HepG2 (cell line): ENCODE data around the gene SPAAR. TPM values are rescaled to one million over a fixed set of nuclear protein-coding genes. Genes with fewer than 3 reads are reported as not detected.

Experiments
- ATRX ChIP-seq: sonication (generic); formaldehyde crosslinking; IDR thresholded peaks from 2 replicates; pipeline ENCODE4 v1.4.0; 2020; ENCODE audit warnings: missing genetic modification reagents, borderline replicate concordance
- DNMT1 ChIP-seq: sonication (generic); formaldehyde crosslinking; IDR thresholded peaks from 2 replicates; pipeline ENCODE4 v1.5.1; 2020; ENCODE audit warnings: mild to moderate bottlenecking, missing genetic modification reagents
- HDAC2 ChIP-seq: sonication (generic); formaldehyde crosslinking; IDR thresholded peaks from 2 replicates; pipeline ENCODE4 v1.4.0; 2020; ENCODE audit warnings: missing genetic modification reagents
- HNRNPK ChIP-seq: fragments of 200-400 bp; formaldehyde crosslinking; IDR thresholded peaks from 2 replicates; pipeline ENCODE4 v1.6.1; 2018; ENCODE audit warnings: low read length, low read depth, moderate library complexity, mild to moderate bottlenecking; ENCODE audit not compliant: poor library complexity, severe bottlenecking
- HNRNPL ChIP-seq: fragments of 200-400 bp; formaldehyde crosslinking; IDR thresholded peaks from 2 replicates; pipeline ENCODE4 v1.6.1; 2017; ENCODE audit warnings: mild to moderate bottlenecking, low read depth, low read length
- MBNL3 ChIP-seq: fragments of 250-450 bp; sonication (Bioruptor Pico); conservative IDR thresholded peaks from 2 replicates; pipeline ENCODE4 v1.8.0; 2022; ENCODE audit warnings: mild to moderate bottlenecking, inconsistent platforms
- MLLT10 ChIP-seq: sonication (generic); formaldehyde crosslinking; IDR thresholded peaks from 2 replicates; pipeline ENCODE4 v1.4.0; 2020; ENCODE audit warnings: missing genetic modification reagents
- RERE ChIP-seq: IDR thresholded peaks from 2 replicates; pipeline ENCODE4 v1.6.1; 2016; ENCODE audit warnings: low read depth, missing genetic modification reagents, missing compliant biosample characterization
- U2AF1 ChIP-seq: fragments of 200-400 bp; formaldehyde crosslinking; optimal IDR thresholded peaks from 2 replicates; pipeline ENCODE3; 2017; ENCODE audit warnings: mild to moderate bottlenecking, low read depth, low read length
- YY1 ChIP-seq: IDR thresholded peaks from 2 replicates; pipeline ENCODE4 v1.6.1; 2011; ENCODE audit warnings: low read length, low read depth, moderate library complexity, mild to moderate bottlenecking; ENCODE audit not compliant: insufficient read depth, insufficient replicate concordance
- ZEB1 ChIP-seq: IDR thresholded peaks from 2 replicates; pipeline ENCODE4 v1.6.1; 2012; ENCODE audit warnings: mild to moderate bottlenecking, low read depth, inconsistent platforms; ENCODE audit not compliant: insufficient replicate concordance
- ZNF460 ChIP-seq: sonication (generic); formaldehyde crosslinking; IDR thresholded peaks from 2 replicates; pipeline ENCODE4 v1.5.1; 2020; ENCODE audit warnings: missing genetic modification reagents, mild to moderate bottlenecking, borderline replicate concordance
- ZNF674 ChIP-seq: sonication (generic); formaldehyde crosslinking; IDR thresholded peaks from 2 replicates; pipeline ENCODE4 v1.5.0; 2020; ENCODE audit warnings: low read depth, mild to moderate bottlenecking, missing genetic modification reagents
- polyA plus RNA-seq, 8 experiments: library from polyadenylated mRNA; depleted of rRNA in 3 of 8; stranded (reverse) in 7 of 8; unstranded in 1 of 8; fragments of >200 nt; fragmentation: Illumina TruSeq in 4 of 8; extraction: Trizol in 4 of 8; gene quantifications; 2 replicates each; pipeline versions ENCODE4 v1.2.1 to v1.2.3, GENCODE V29; 2011 to 2016; ENCODE audit warnings: low read depth in 4 of 8, missing spikeins in 1 of 8, mixed read lengths in 1 of 8; ENCODE audit not compliant: insufficient read depth in 1 of 8
- total RNA-seq, 5 experiments: library from RNA; depleted of rRNA; stranded (reverse); fragments of >200 nt; fragmentation: Illumina TruSeq; extraction: Trizol; gene quantifications; 2 replicates each; pipeline ENCODE4 v1.2.3, GENCODE V29; 2016; ENCODE audit warnings: low read depth in 1 of 5
- TF ChIP-seq, protein P1 (sequence below): sonication (generic); formaldehyde crosslinking; IDR thresholded peaks from 2 replicates; pipeline ENCODE4 v1.5.1; 2020; ENCODE audit warnings: mild to moderate bottlenecking, moderate library complexity, missing genetic modification reagents
- TF ChIP-seq, protein P2 (sequence below): sonication (generic); formaldehyde crosslinking; IDR thresholded peaks from 2 replicates; pipeline ENCODE4 v1.5.0; 2020; ENCODE audit warnings: missing genetic modification reagents
- TF ChIP-seq, protein P3 (sequence below): fragments of 450-650 bp; IDR thresholded peaks from 2 replicates; pipeline ENCODE4 v1.6.1; 2016
- TF ChIP-seq, protein P4 (sequence below): sonication (generic); formaldehyde crosslinking; IDR thresholded peaks from 2 replicates; pipeline ENCODE4 v1.8.0; 2022; ENCODE audit warnings: missing genetic modification reagents, mild to moderate bottlenecking, inconsistent platforms, borderline replicate concordance

The SPAAR gene
- total and polyA plus RNA-seq, 2 of the 13 experiments (the other 11 are each of a cell fraction or from before 2014, with no cell fraction given): 0.07 TPM; not detected in 1

DNA sequence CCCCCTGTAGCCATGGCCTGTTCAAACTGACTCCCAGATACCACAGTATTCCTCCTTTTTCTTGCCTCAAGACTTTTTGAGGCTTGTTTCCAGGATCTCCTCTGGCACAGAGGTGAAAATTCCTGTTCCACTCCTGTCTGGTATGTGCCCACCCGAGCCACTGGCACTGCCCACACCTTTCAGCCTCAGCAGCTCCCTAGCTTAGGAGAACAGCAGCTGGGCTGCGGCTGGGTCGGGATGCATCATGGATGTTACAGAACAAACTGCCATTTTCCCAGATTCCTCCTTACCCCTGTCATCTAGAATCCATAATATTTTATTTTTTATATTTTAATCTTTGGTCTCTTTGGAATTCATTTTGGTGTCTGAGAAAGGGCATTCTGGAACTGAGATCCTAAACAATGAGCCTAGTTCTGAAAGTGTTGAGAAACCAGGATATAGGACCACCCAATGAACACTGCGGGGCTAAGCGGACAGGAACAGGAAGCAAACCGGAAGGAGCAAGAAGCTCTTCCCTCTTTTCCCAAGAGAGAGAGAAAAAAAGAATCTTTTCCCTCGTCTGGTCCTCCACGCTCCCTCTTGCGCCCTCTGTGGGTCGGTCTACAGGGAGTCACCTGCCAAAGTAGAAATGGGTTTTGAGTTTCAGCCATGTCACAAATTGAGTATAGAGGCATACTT is 36.2 kb downstream of the SPAAR start (continued):
- no peak for TF ChIP-seq RERE
- no peak for TF ChIP-seq ZEB1
- no peak for TF ChIP-seq HDAC2 (CRISPR knock-in tag)
- TF ChIP-seq, protein P1, sequence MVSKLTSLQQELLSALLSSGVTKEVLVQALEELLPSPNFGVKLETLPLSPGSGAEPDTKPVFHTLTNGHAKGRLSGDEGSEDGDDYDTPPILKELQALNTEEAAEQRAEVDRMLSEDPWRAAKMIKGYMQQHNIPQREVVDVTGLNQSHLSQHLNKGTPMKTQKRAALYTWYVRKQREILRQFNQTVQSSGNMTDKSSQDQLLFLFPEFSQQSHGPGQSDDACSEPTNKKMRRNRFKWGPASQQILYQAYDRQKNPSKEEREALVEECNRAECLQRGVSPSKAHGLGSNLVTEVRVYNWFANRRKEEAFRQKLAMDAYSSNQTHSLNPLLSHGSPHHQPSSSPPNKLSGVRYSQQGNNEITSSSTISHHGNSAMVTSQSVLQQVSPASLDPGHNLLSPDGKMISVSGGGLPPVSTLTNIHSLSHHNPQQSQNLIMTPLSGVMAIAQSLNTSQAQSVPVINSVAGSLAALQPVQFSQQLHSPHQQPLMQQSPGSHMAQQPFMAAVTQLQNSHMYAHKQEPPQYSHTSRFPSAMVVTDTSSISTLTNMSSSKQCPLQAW (CRISPR knock-in tag): no peak
- no peak for TF ChIP-seq ATRX (CRISPR knock-in tag)
- TF ChIP-seq HNRNPL: no peak
- TF ChIP-seq DNMT1 (CRISPR knock-in tag): no peak
- TF ChIP-seq, protein P2, sequence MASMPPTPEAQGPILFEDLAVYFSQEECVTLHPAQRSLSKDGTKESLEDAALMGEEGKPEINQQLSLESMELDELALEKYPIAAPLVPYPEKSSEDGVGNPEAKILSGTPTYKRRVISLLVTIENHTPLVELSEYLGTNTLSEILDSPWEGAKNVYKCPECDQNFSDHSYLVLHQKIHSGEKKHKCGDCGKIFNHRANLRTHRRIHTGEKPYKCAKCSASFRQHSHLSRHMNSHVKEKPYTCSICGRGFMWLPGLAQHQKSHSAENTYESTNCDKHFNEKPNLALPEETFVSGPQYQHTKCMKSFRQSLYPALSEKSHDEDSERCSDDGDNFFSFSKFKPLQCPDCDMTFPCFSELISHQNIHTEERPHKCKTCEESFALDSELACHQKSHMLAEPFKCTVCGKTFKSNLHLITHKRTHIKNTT (CRISPR knock-in tag): no peak
- TF ChIP-seq ZNF460 (CRISPR knock-in tag): no peak
- no peak for TF ChIP-seq YY1
- TF ChIP-seq MBNL3: no peak
- no peak for TF ChIP-seq U2AF1
- TF ChIP-seq, protein P3, sequence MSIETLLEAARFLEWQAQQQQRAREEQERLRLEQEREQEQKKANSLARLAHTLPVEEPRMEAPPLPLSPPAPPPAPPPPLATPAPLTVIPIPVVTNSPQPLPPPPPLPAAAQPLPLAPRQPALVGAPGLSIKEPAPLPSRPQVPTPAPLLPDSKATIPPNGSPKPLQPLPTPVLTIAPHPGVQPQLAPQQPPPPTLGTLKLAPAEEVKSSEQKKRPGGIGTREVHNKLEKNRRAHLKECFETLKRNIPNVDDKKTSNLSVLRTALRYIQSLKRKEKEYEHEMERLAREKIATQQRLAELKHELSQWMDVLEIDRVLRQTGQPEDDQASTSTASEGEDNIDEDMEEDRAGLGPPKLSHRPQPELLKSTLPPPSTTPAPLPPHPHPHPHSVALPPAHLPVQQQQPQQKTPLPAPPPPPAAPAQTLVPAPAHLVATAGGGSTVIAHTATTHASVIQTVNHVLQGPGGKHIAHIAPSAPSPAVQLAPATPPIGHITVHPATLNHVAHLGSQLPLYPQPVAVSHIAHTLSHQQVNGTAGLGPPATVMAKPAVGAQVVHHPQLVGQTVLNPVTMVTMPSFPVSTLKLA: no peak
- no peak for TF ChIP-seq HNRNPK
- TF ChIP-seq, protein P4, sequence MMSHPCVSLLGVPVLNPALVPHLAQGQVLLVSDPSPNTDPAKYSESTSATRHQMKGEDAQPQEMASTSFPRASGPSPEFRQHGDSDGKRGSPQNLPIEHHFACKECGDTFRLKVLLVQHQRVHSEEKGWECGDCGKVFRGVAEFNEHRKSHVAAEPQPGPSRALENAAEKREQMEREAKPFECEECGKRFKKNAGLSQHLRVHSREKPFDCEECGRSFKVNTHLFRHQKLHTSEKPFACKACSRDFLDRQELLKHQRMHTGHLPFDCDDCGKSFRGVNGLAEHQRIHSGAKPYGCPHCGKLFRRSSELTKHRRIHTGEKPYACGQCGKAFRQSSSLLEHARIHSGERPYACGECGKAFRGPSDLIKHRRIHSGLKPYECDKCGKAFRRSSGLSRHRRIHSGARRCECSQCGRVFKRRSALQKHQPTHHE: no peak
- TF ChIP-seq ZNF674 (CRISPR knock-in tag): no peak
- TF ChIP-seq MLLT10 (CRISPR knock-in tag): no peak
